ENCODE data around the gene FRMD6. TPM values are rescaled to one million over a fixed set of nuclear protein-coding genes. Genes with fewer than 3 reads are reported as not detected.

The FRMD6 gene
- polyA plus RNA-seq, 1 donor from 2014 or later = 2.4 TPM

DNA sequence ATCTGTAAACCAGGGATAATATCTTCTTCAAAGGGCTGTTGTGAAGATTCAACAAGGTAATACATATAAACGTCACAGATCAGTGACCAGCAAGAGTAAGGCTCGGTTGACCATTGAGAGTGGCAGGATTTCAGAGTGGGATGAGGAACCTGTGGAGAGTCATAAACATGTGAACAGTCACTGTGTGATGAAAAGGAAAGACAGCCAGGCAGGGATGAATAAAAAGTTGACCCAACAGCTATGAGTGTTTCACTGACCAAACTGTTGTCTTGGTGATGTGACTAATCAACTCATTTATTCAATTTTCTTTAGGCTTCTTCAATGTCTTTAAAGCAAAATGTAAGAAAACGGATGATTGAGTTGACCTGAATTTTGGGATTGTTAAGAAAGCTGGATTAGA lies 8.6 kb upstream of the FRMD6 start:
- Histone ChIP-seq H2AFZ (ENCODE audit: low read depth, low read length) (no peak overlapping the region), H3K27me3 (ENCODE audit: insufficient read depth, low read depth, low read length) (no peaks in the 10 kb centered on the region), H3K9me3 (ENCODE audit: low read length) (no peaks in the 10 kb centered on the region), H3F3A (ENCODE audit: insufficient read depth, low read length, poor library complexity, severe bottlenecking) (no peaks in the 10 kb centered on the region), H3K4me3 (ENCODE audit: low read length) (no peak overlapping the region), H3K4me2 (ENCODE audit: low read length) (no peak overlapping the region), H3K79me2 (replicated peaks; ENCODE audit: insufficient read depth, low read length) (no peaks in the 10 kb centered on the region), H3K36me3 (ENCODE audit: insufficient read depth, low read length) (no peaks in the 10 kb centered on the region), H3K27ac (ENCODE audit: low read length) (no peak overlapping the region), H4K20me1 (ENCODE audit: insufficient read depth) (no peaks in the 10 kb centered on the region), H3K9ac (ENCODE audit: low read length) (no peak overlapping the region), H3K9me2 (ENCODE audit: insufficient read depth, low read length) (no peaks in the 10 kb centered on the region)
- TF ChIP-seq MXI1 (conservative IDR thresholded peaks at IDR 0.05; ENCODE audit: poor library complexity, severe bottlenecking) (no peak), TAF1 (IDR thresholded peaks at IDR 0.05; ENCODE audit: low read depth) (no peak), SMC3 (conservative IDR thresholded peaks at IDR 0.05; ENCODE audit: poor library complexity) (no peak), EP300 (conservative IDR thresholded peaks at IDR 0.05; ENCODE audit: poor library complexity, severe bottlenecking) (no peak), POLR2AphosphoS5 (IDR thresholded peaks at IDR 0.05) (no peak), RAD21 (conservative IDR thresholded peaks at IDR 0.05) (no peak), EZH2 (IDR thresholded peaks at IDR 0.05; ENCODE audit: borderline replicate concordance, insufficient read depth, low read length, poor library complexity, severe bottlenecking) (no peak), REST (IDR thresholded peaks at IDR 0.05; ENCODE audit: borderline replicate concordance) (no peak)
- TF ChIP-seq, protein P1, sequence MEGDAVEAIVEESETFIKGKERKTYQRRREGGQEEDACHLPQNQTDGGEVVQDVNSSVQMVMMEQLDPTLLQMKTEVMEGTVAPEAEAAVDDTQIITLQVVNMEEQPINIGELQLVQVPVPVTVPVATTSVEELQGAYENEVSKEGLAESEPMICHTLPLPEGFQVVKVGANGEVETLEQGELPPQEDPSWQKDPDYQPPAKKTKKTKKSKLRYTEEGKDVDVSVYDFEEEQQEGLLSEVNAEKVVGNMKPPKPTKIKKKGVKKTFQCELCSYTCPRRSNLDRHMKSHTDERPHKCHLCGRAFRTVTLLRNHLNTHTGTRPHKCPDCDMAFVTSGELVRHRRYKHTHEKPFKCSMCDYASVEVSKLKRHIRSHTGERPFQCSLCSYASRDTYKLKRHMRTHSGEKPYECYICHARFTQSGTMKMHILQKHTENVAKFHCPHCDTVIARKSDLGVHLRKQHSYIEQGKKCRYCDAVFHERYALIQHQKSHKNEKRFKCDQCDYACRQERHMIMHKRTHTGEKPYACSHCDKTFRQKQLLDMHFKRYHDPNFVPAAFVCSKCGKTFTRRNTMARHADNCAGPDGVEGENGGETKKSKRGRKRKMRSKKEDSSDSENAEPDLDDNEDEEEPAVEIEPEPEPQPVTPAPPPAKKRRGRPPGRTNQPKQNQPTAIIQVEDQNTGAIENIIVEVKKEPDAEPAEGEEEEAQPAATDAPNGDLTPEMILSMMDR (IDR thresholded peaks at IDR 0.05; ENCODE audit: poor library complexity, severe bottlenecking) = no peak

GRCh38 chr14:51644217-51644933 lies 7.3 kb upstream of the FRMD6 start:
- Histone ChIP-seq H3K27me3 (ENCODE audit: insufficient read depth, low read depth, low read length) (no peaks in the 10 kb centered on the region), H3K9me2 (ENCODE audit: insufficient read depth, low read length) (no peaks in the 10 kb centered on the region), H3K79me2 (replicated peaks; ENCODE audit: insufficient read depth, low read length) (no peaks in the 10 kb centered on the region), H3K9ac (ENCODE audit: low read length) (no peak overlapping the region), H3K9me3 (ENCODE audit: low read length) (no peaks in the 10 kb centered on the region), H2AFZ (ENCODE audit: low read depth, low read length) (no peak overlapping the region), H4K20me1 (ENCODE audit: insufficient read depth) (no peaks in the 10 kb centered on the region), H3F3A (ENCODE audit: insufficient read depth, low read length, poor library complexity, severe bottlenecking) (no peaks in the 10 kb centered on the region), H3K27ac (ENCODE audit: low read length) (no peak overlapping the region), H3K4me3 (ENCODE audit: low read length) (no peak overlapping the region), H3K36me3 (ENCODE audit: insufficient read depth, low read length) (no peaks in the 10 kb centered on the region), H3K4me2 (ENCODE audit: low read length) (no peak overlapping the region)
- TF ChIP-seq REST (IDR thresholded peaks at IDR 0.05; ENCODE audit: borderline replicate concordance) (no peak), TAF1 (IDR thresholded peaks at IDR 0.05; ENCODE audit: low read depth) (no peak), POLR2AphosphoS5 (IDR thresholded peaks at IDR 0.05) (no peak), EP300 (conservative IDR thresholded peaks at IDR 0.05; ENCODE audit: poor library complexity, severe bottlenecking) (no peak), EZH2 (IDR thresholded peaks at IDR 0.05; ENCODE audit: borderline replicate concordance, insufficient read depth, low read length, poor library complexity, severe bottlenecking) (no peak), SMC3 (conservative IDR thresholded peaks at IDR 0.05; ENCODE audit: poor library complexity) (no peak), RAD21 (conservative IDR thresholded peaks at IDR 0.05) (no peak), MXI1 (conservative IDR thresholded peaks at IDR 0.05; ENCODE audit: poor library complexity, severe bottlenecking) (no peak)
- TF ChIP-seq, protein P1 (IDR thresholded peaks at IDR 0.05; ENCODE audit: poor library complexity, severe bottlenecking) = no peak
